ENCODE data around the gene GRID2. TPM values are rescaled to one million over a fixed set of nuclear protein-coding genes. Genes with fewer than 3 reads are reported as not detected.

The GRID2 gene
- total RNA-seq, 1 experiment from 2014 or later, result not detected

DNA sequence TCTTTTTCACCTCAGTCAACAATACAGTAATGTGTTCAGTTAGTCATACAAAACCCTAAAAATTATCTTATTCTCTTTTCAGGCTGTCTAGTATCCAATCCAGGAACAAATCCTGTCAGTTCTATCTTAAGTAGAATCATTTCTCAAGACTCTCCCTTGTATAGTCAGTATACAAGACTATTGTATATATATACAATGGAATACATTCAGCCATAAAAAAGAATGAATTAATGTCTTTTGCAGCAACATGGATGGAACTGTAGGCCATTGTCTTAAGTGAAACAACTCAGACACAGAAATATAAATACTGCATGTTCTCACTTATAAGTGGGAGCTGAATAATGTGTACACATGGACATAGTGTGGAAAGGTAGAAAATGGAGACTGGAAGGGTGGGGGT is 1023.6 kb downstream of the GRID2 start:
- Mint-ChIP-seq H3K27ac (ENCODE audit: low read depth, unreplicated experiment) (no peak overlapping the region), H3K4me1 (ENCODE audit: insufficient read depth, unreplicated experiment) (no peaks in the 10 kb centered on the region), H3K36me3 (ENCODE audit: insufficient read depth, unreplicated experiment) (no peaks in the 10 kb centered on the region), H3K4me3 (ENCODE audit: unreplicated experiment) (no peak overlapping the region), H3K9me3 (ENCODE audit: unreplicated experiment) (no peaks in the 10 kb centered on the region), H3K27me3 (ENCODE audit: insufficient read depth, unreplicated experiment) (no peaks in the 10 kb centered on the region)
- no TSS peak for BruUV-seq (replicated peaks)
- TF ChIP-seq CTCF (IDR thresholded peaks at IDR 0.05; ENCODE audit: unreplicated experiment), result no peak
- intact Hi-C loops (cut with micrococcal nuclease), result no loop called here
- no peak for DNase-seq (ENCODE audit: unreplicated experiment)
- CTCF ChIA-PET, result interaction anchor here (0.6 kb wide), 2 partner anchors 180 to 392 kb away, joined by 3 read pairs; no protein-coding TSS in a partner anchor
- POLR2A ChIA-PET, result no interaction called here

DNA sequence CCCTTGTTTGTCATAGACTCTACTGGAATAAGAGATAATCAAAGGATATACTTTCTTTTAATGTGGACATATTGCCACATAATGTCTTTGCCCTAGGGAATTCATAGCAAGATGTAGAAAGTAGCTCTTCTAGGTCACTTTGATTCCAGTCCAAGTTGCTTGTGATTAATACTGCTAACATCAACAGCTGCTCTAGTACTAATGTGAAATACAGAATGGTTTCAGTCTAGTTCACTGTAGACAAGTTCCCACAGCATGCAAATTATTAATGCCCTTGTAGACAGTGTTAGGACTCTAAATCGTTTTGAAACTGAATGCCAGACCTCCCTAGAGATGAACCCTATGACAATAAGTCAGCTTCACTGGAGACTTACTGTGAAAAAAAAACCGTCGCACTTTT is 1030.2 kb downstream of the GRID2 start:
- H3K36me3 Mint-ChIP-seq (ENCODE audit: insufficient read depth, unreplicated experiment), result no peaks in the 10 kb centered on the region
- ChIA-PET POLR2A (interaction anchor here (1.0 kb wide), 1 partner anchor 8 kb away, joined by 7 read pairs; no protein-coding TSS in a partner anchor), CTCF (no interaction called here)
- intact Hi-C loops (cut with micrococcal nuclease), result no loop called here
- no peak overlapping the region for H3K4me3 Mint-ChIP-seq (ENCODE audit: unreplicated experiment)
- no peaks in the 10 kb centered on the region for H3K27me3 Mint-ChIP-seq (ENCODE audit: insufficient read depth, unreplicated experiment)
- no peak for TF ChIP-seq CTCF (IDR thresholded peaks at IDR 0.05; ENCODE audit: unreplicated experiment)
- no peaks in the 10 kb centered on the region for H3K4me1 Mint-ChIP-seq (ENCODE audit: insufficient read depth, unreplicated experiment)
- peak; percentile 19 for DNase-seq (ENCODE audit: unreplicated experiment)
- no peak overlapping the region for H3K27ac Mint-ChIP-seq (ENCODE audit: low read depth, unreplicated experiment)
- no peaks in the 10 kb centered on the region for H3K9me3 Mint-ChIP-seq (ENCODE audit: unreplicated experiment)
- BruUV-seq (replicated peaks), result no TSS peak

- no TSS peak for BruUV-seq (replicated peaks)
- intact Hi-C loops (cut with micrococcal nuclease), result no loop called here
- H3K27ac Mint-ChIP-seq (ENCODE audit: low read depth, unreplicated experiment), result no peak overlapping the region
- no peaks in the 10 kb centered on the region for H3K4me1 Mint-ChIP-seq (ENCODE audit: insufficient read depth, unreplicated experiment)
- H3K36me3 Mint-ChIP-seq (ENCODE audit: insufficient read depth, unreplicated experiment), result no peaks in the 10 kb centered on the region
- H3K4me3 Mint-ChIP-seq (ENCODE audit: unreplicated experiment), result no peak overlapping the region
- H3K9me3 Mint-ChIP-seq (ENCODE audit: unreplicated experiment), result no peaks in the 10 kb centered on the region
- no peaks in the 10 kb centered on the region for H3K27me3 Mint-ChIP-seq (ENCODE audit: insufficient read depth, unreplicated experiment)
- ChIA-PET CTCF (no interaction called here), POLR2A (interaction anchor here (0.6 kb wide), 1 partner anchor 73 kb away, joined by 5 read pairs; no protein-coding TSS in a partner anchor)
- TF ChIP-seq CTCF (IDR thresholded peaks at IDR 0.05; ENCODE audit: unreplicated experiment), result no peak
- DNase-seq (ENCODE audit: unreplicated experiment), result no peak
Measured at GRCh38 chr4:93337196-93337595, 1033.4 kb downstream of the GRID2 start.

DNA sequence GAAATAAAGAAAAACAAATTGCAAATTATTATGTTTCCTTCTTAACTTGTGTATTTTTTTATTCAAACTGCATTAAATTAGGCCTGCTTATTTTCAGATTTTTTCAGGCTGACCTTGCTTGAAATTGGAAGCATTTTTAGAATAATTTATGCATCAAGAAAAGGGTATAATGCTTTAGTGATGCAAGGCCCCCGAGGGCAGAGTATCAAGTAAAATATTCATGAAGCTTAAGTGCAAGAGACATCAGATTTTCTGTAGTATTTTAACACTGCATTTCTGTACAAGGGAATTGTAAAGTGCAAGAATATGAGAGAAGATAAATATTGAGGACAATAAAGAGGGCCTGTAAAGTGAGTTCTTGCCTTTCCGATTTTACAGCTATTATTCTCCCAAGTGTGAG is 1039.0 kb downstream of the GRID2 start:
- H3K36me3 Mint-ChIP-seq (ENCODE audit: insufficient read depth, unreplicated experiment), result no peaks in the 10 kb centered on the region
- H3K4me3 Mint-ChIP-seq (ENCODE audit: unreplicated experiment), result no peak overlapping the region

More for the DNA sequence above, 1039.0 kb downstream of the GRID2 start:
- Mint-ChIP-seq H3K27me3 (ENCODE audit: insufficient read depth, unreplicated experiment) (no peaks in the 10 kb centered on the region), H3K9me3 (ENCODE audit: unreplicated experiment) (no peaks in the 10 kb centered on the region), H3K27ac (ENCODE audit: low read depth, unreplicated experiment) (no peak overlapping the region), H3K4me1 (ENCODE audit: insufficient read depth, unreplicated experiment) (no peaks in the 10 kb centered on the region)
- DNase-seq (ENCODE audit: unreplicated experiment), result no peak
- intact Hi-C loops (cut with micrococcal nuclease), result no loop called here
- no TSS peak for BruUV-seq (replicated peaks)
- POLR2A ChIA-PET, result no interaction called here
- TF ChIP-seq CTCF (IDR thresholded peaks at IDR 0.05; ENCODE audit: unreplicated experiment), result no peak
- CTCF ChIA-PET, result no interaction called here

Measured in MCF 10A (cell line).